ENCODE measurements around the gene GSTO1.
A peak's percentile ranks its signal among the peaks of the same experiment; 100 is the strongest.
"Not testable (repeated sequence)": the region's sequence is repeated elsewhere in the genome, so short reads cannot be mapped to it uniquely, and the experiment has no call there.

GSTO1 gene

DNA sequence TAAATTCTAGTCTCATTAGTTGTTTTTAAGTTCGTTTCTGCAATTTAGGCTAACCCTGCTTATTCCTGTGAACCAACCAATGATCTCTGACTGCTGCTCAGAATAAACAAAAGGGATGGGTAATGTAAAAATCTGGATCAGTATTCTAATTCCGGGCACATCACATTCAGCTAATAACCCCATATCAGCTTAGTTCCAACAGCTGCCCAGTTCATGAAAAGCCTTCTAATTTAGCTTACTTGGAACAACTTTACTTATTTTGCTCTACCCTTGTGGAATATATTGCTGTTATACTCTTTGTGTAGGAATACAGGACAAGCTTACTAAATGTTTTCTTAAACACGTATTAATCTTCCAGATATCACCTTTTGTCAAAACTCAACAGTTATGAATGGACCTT is 18.9 kb upstream of the GSTO1 start:
- peaks cover 83% of the 10 kb centered on the region for H3K27me3 Mint-ChIP-seq
- H3K4me3 Mint-ChIP-seq, result no peak overlapping the region
- H3K4me1 Mint-ChIP-seq, result peaks cover 18% of the 10 kb centered on the region
- no peaks in the 10 kb centered on the region for H3K9me3 Mint-ChIP-seq
- H3K27ac Mint-ChIP-seq (ENCODE audit: low read depth), result no peak overlapping the region
- H3K36me3 Mint-ChIP-seq (ENCODE audit: insufficient read depth), result peaks cover 11% of the 10 kb centered on the region
- ATAC-seq (replicated peaks; ENCODE audit: extremely low read depth, poor library complexity, severe bottlenecking) (no peak), DNase-seq (ENCODE audit: low spot score in 2 of 2) (no peak)

GRCh38 chr10:104240078-104240477 is 14.6 kb upstream of the GSTO1 start:
- ATAC-seq (replicated peaks; ENCODE audit: extremely low read depth, poor library complexity, severe bottlenecking) (no peak), DNase-seq (ENCODE audit: low spot score in 2 of 2) (no peak)
- H3K27me3 Mint-ChIP-seq, result peaks cover 80% of the 10 kb centered on the region
- no peaks in the 10 kb centered on the region for H3K9me3 Mint-ChIP-seq
- no peak overlapping the region for H3K27ac Mint-ChIP-seq (ENCODE audit: low read depth)
- no peak overlapping the region for H3K4me3 Mint-ChIP-seq
- no peaks in the 10 kb centered on the region for H3K4me1 Mint-ChIP-seq
- H3K36me3 Mint-ChIP-seq (ENCODE audit: insufficient read depth), result peaks cover 2% of the 10 kb centered on the region

DNA sequence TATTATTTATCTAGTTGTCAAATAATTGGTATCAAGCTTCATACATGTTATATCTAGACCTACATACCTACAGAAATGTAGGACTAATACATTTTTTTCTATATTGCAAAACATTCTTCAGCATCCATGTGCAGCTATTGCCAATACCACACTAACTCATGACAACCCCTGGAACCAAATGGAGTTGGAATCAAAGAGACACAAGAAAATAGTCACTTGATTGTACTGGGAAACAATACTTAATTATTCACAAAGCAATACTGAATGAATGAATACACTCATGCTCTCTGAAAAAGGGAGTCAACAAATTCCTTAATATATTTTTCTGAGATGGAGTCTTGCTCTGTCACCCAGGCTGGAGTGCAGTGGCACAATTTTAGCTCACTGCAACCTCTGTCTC is 12.1 kb upstream of the GSTO1 start:
- Mint-ChIP-seq H3K4me3 (no peak overlapping the region), H3K27ac (ENCODE audit: low read depth) (no peak overlapping the region), H3K27me3 (peaks cover 56% of the 10 kb centered on the region), H3K9me3 (no peaks in the 10 kb centered on the region), H3K36me3 (ENCODE audit: insufficient read depth) (peaks cover 2% of the 10 kb centered on the region), H3K4me1 (no peaks in the 10 kb centered on the region)
- DNase-seq (ENCODE audit: low spot score in 2 of 2) (no peak), ATAC-seq (replicated peaks; ENCODE audit: extremely low read depth, poor library complexity, severe bottlenecking) (no peak)

- H3K4me1 Mint-ChIP-seq; H3K27ac Mint-ChIP-seq (ENCODE audit: low read depth); DNase-seq (ENCODE audit: low spot score in 2 of 2); H3K4me3 Mint-ChIP-seq; H3K9me3 Mint-ChIP-seq; H3K36me3 Mint-ChIP-seq (ENCODE audit: insufficient read depth); ATAC-seq (replicated peaks; ENCODE audit: extremely low read depth, poor library complexity, severe bottlenecking): not testable (repeated sequence)
- peaks cover 51% of the 10 kb centered on the region for H3K27me3 Mint-ChIP-seq
Measured at GRCh38 chr10:104243009-104243408, 11.7 kb upstream of the GSTO1 start.

- Mint-ChIP-seq H3K4me3 (no peak overlapping the region), H3K9me3 (no peaks in the 10 kb centered on the region), H3K27me3 (peaks cover 49% of the 10 kb centered on the region), H3K36me3 (ENCODE audit: insufficient read depth) (peaks cover 2% of the 10 kb centered on the region), H3K4me1 (no peaks in the 10 kb centered on the region), H3K27ac (ENCODE audit: low read depth) (no peak overlapping the region)
- ATAC-seq (replicated peaks; ENCODE audit: extremely low read depth, poor library complexity, severe bottlenecking) (no peak), DNase-seq (ENCODE audit: low spot score in 2 of 2) (no peak)
Measured at GRCh38 chr10:104243512-104243911, 11.2 kb upstream of the GSTO1 start.

- Mint-ChIP-seq H3K27me3 (peaks cover 49% of the 10 kb centered on the region), H3K27ac (ENCODE audit: low read depth) (no peak overlapping the region), H3K36me3 (ENCODE audit: insufficient read depth) (peaks cover 2% of the 10 kb centered on the region), H3K4me1 (no peaks in the 10 kb centered on the region), H3K4me3 (no peak overlapping the region), H3K9me3 (no peaks in the 10 kb centered on the region)
- ATAC-seq (replicated peaks; ENCODE audit: extremely low read depth, poor library complexity, severe bottlenecking), result no peak
- no peak for DNase-seq (ENCODE audit: low spot score in 2 of 2)
Measured at GRCh38 chr10:104245066-104245632, 9.5 kb upstream of the GSTO1 start.

DNA sequence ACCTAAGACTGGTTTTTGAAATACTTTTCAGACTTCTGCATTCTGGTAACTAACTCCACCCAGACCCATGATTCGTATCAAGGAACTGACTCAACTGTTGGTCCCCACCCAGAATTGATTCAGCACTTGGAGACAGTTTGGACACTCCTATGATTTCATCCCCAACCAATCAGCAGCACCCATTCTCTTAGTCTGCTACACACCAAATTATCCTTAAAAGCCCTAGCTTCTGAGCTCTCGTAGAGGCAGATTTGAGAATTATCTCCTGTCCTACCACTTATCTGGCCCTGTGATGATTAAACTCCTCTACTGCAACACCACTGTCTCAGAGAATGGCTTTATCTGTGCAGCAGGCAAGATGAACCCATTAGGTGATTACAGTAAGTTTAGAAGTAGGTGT is 7.7 kb upstream of the GSTO1 start:
- Mint-ChIP-seq H3K27ac (ENCODE audit: low read depth) (no peak overlapping the region), H3K36me3 (ENCODE audit: insufficient read depth) (peaks cover 2% of the 10 kb centered on the region), H3K4me3 (no peak overlapping the region), H3K9me3 (no peaks in the 10 kb centered on the region), H3K4me1 (no peaks in the 10 kb centered on the region), H3K27me3 (peaks cover 39% of the 10 kb centered on the region)
- DNase-seq (ENCODE audit: low spot score in 2 of 2) (no peak), ATAC-seq (replicated peaks; ENCODE audit: extremely low read depth, poor library complexity, severe bottlenecking) (no peak)

GRCh38 chr10:104247513-104248146 is 7.1 kb upstream of the GSTO1 start:
- Mint-ChIP-seq H3K4me1 (no peaks in the 10 kb centered on the region), H3K27ac (ENCODE audit: low read depth) (no peak overlapping the region), H3K27me3 (peaks cover 37% of the 10 kb centered on the region), H3K36me3 (ENCODE audit: insufficient read depth) (peaks cover 2% of the 10 kb centered on the region), H3K4me3 (no peak overlapping the region), H3K9me3 (no peaks in the 10 kb centered on the region)
- DNase-seq (ENCODE audit: low spot score in 2 of 2), result no peak
- no peak for ATAC-seq (replicated peaks; ENCODE audit: extremely low read depth, poor library complexity, severe bottlenecking)

DNA sequence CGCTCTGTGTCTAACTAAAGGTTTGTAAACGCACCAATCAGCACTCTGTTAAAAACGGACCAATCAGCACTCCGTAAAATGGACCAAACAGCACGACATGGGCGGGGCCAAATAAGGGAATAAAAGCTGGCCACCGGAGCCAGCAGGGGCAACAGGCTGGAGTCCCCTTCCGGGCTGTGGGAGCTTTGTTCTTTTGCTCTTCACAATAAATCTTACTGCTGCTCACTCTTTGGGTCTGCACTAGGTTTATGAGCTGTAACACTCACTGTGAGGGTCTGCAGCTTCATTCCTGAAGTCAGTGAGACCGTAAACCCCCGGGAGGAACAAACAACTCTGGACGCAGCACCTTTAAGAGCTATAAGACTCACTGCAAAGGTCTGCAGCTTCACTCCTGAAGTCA is 5.8 kb upstream of the GSTO1 start:
- not testable (repeated sequence) for H3K9me3 Mint-ChIP-seq; H3K4me3 Mint-ChIP-seq; H3K4me1 Mint-ChIP-seq; H3K27ac Mint-ChIP-seq (ENCODE audit: low read depth); ATAC-seq (replicated peaks; ENCODE audit: extremely low read depth, poor library complexity, severe bottlenecking); DNase-seq (ENCODE audit: low spot score in 2 of 2); H3K36me3 Mint-ChIP-seq (ENCODE audit: insufficient read depth)
- H3K27me3 Mint-ChIP-seq, result peaks cover 25% of the 10 kb centered on the region

DNA sequence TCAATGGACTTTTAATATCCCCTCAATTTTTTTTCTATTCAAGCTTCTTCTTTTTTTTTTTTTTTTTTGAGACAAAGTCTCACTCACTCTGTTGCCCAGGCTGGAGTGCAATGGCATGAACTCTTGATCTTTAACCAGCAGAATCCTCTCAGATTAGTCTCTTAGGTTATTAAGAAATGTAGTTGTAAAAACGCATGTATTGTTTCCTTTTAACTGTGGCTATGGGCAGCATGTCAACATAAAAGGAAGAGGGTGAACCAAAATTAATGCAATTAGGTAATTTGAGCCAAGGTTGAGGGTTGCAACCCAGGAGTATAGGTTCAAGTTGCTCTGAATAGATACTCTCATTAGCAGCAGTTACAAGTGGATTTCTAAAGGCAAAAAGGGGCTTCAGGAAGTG is 4.3 kb upstream of the GSTO1 start:
- DNase-seq (ENCODE audit: low spot score in 2 of 2), result no peak
- Mint-ChIP-seq H3K36me3 (ENCODE audit: insufficient read depth) (peaks cover 1% of the 10 kb centered on the region), H3K4me1 (peaks cover 13% of the 10 kb centered on the region), H3K9me3 (no peaks in the 10 kb centered on the region), H3K27ac (ENCODE audit: low read depth) (no peak overlapping the region), H3K4me3 (no peak overlapping the region), H3K27me3 (peaks cover 25% of the 10 kb centered on the region)
- no peak for ATAC-seq (replicated peaks; ENCODE audit: extremely low read depth, poor library complexity, severe bottlenecking)

DNA sequence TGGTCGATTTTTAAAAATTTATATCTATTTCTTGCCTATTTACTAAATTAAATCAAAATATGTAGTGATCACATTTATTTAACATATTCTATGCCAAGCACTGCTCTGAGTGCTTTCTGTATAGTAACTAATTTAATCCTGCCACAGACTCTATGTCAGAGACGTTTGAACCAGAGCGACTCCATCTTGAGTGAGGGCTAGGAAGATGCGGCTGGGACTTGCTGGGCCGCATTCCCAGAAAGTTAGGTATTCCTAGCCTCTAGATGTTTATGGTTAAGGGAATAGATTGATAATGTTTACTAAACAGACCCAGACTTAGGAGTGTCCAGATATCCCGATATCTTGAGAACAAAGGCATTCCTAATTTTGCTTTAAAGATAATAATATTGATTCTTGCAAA is 3.2 kb upstream of the GSTO1 start:
- Mint-ChIP-seq H3K4me1 (peaks cover 23% of the 10 kb centered on the region), H3K4me3 (no peak overlapping the region)
- no peak for ATAC-seq (replicated peaks; ENCODE audit: extremely low read depth, poor library complexity, severe bottlenecking)

GRCh38 chr10:104252368-104252767 is 2.3 kb upstream of the GSTO1 start:
- peaks cover 25% of the 10 kb centered on the region for H3K27me3 Mint-ChIP-seq
- no peak overlapping the region for H3K27ac Mint-ChIP-seq (ENCODE audit: low read depth)
- no peak for DNase-seq (ENCODE audit: low spot score in 2 of 2)
- ATAC-seq (replicated peaks; ENCODE audit: extremely low read depth, poor library complexity, severe bottlenecking), result no peak
- H3K36me3 Mint-ChIP-seq (ENCODE audit: insufficient read depth), result peaks cover 4% of the 10 kb centered on the region
- H3K4me3 Mint-ChIP-seq, result no peak overlapping the region
- H3K9me3 Mint-ChIP-seq, result no peaks in the 10 kb centered on the region
- peaks cover 30% of the 10 kb centered on the region for H3K4me1 Mint-ChIP-seq

More for the DNA sequence above, 3.2 kb upstream of the GSTO1 start:
- peaks cover 1% of the 10 kb centered on the region for H3K36me3 Mint-ChIP-seq (ENCODE audit: insufficient read depth)
- no peak overlapping the region for H3K27ac Mint-ChIP-seq (ENCODE audit: low read depth)
- H3K27me3 Mint-ChIP-seq, result peaks cover 25% of the 10 kb centered on the region
- DNase-seq (ENCODE audit: low spot score in 2 of 2), result no peak
- H3K9me3 Mint-ChIP-seq, result no peaks in the 10 kb centered on the region

- Mint-ChIP-seq H3K9me3 (no peaks in the 10 kb centered on the region), H3K27ac (ENCODE audit: low read depth) (peak overlapping the region; percentile 83), H3K4me3 (peak overlapping the region; percentile 90), H3K27me3 (peaks cover 25% of the 10 kb centered on the region), H3K4me1 (peaks cover 34% of the 10 kb centered on the region), H3K36me3 (ENCODE audit: insufficient read depth) (peaks cover 8% of the 10 kb centered on the region)
- DNase-seq (ENCODE audit: low spot score in 2 of 2), result no peak
- no peak for ATAC-seq (replicated peaks; ENCODE audit: extremely low read depth, poor library complexity, severe bottlenecking)
Measured at GRCh38 chr10:104253106-104253505, 1.6 kb upstream of the GSTO1 start.

Data from central memory CD8-positive, alpha-beta T cell (primary cell).